WTC11 (cell line): ENCODE measurements around the gene HMGN4.

Source experiments
- SP1 ChIP-seq: sonication (generic); formaldehyde crosslinking; conservative IDR thresholded peaks from 2 replicates; pipeline ENCODE4 v1.8.1; 2022; ENCODE audit warnings: missing genetic modification reagents
- ZNF232 ChIP-seq: sonication (generic); formaldehyde crosslinking; IDR thresholded peaks from 2 replicates; pipeline ENCODE4 v1.8.0; 2022; ENCODE audit warnings: mild to moderate bottlenecking, missing genetic modification reagents
- TF ChIP-seq, protein P1 (sequence below): sonication (generic); formaldehyde crosslinking; IDR thresholded peaks from 2 replicates; pipeline ENCODE4 v1.8.0; 2023; ENCODE audit warnings: missing genetic modification reagents
- TF ChIP-seq, protein P2 (sequence below): fragments of 200-600 bp; IDR thresholded peaks from 2 replicates; pipeline ENCODE4 v1.8.0; 2022; ENCODE audit warnings: antibody characterized with exemption
- TF ChIP-seq, protein P3 (sequence below): sonication (generic); formaldehyde crosslinking; conservative IDR thresholded peaks from 2 replicates; pipeline ENCODE4 v1.8.1; 2022; ENCODE audit warnings: mild to moderate bottlenecking, missing genetic modification reagents

DNA sequence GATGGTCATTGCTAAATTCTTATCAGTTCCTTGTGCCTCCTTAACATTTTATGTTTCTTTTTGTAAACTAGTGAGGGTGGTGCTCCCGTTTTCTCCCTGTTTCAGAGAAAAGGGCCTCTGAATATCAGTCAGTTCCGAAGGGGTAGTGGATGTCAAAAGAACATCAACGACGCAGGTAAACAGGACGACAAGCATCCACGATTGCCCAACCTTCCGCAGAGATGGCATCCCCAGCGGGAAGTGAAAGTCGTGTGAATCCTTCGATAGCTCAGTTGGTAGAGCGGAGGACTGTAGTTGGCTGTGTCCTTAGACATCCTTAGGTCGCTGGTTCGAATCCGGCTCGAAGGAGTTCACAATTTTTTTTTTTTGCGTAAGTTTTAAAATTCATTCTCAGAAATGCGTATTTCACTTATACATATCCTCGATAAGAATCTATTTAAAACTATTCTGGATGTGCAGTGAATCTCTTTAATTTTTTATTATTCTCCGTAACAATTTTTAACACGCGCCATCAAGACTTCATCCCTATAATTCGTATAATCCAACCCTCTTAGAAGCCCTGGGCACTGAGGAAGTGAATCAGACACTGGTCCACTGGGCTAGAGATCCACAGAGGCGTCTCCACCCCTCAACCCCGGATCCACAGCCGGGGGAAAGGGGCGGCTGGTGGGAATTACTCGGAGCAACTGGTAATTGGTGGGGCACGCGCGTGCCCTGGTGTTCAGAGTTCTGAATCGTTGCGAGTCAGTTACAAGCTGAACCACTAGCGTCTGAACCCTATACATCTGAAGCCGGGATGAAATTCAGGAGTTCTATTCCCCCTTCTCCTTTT, 30.7 kb downstream of the HMGN4 start:
- TF ChIP-seq, protein P1, sequence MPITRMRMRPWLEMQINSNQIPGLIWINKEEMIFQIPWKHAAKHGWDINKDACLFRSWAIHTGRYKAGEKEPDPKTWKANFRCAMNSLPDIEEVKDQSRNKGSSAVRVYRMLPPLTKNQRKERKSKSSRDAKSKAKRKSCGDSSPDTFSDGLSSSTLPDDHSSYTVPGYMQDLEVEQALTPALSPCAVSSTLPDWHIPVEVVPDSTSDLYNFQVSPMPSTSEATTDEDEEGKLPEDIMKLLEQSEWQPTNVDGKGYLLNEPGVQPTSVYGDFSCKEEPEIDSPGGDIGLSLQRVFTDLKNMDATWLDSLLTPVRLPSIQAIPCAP (CRISPR knock-in tag): no peak
- TF ChIP-seq, protein P2, sequence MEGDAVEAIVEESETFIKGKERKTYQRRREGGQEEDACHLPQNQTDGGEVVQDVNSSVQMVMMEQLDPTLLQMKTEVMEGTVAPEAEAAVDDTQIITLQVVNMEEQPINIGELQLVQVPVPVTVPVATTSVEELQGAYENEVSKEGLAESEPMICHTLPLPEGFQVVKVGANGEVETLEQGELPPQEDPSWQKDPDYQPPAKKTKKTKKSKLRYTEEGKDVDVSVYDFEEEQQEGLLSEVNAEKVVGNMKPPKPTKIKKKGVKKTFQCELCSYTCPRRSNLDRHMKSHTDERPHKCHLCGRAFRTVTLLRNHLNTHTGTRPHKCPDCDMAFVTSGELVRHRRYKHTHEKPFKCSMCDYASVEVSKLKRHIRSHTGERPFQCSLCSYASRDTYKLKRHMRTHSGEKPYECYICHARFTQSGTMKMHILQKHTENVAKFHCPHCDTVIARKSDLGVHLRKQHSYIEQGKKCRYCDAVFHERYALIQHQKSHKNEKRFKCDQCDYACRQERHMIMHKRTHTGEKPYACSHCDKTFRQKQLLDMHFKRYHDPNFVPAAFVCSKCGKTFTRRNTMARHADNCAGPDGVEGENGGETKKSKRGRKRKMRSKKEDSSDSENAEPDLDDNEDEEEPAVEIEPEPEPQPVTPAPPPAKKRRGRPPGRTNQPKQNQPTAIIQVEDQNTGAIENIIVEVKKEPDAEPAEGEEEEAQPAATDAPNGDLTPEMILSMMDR: no peak
- TF ChIP-seq ZNF232 (CRISPR knock-in tag) (no peak), SP1 (CRISPR knock-in tag) (no peak)
- TF ChIP-seq, protein P3, sequence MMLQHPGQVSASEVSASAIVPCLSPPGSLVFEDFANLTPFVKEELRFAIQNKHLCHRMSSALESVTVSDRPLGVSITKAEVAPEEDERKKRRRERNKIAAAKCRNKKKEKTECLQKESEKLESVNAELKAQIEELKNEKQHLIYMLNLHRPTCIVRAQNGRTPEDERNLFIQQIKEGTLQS (CRISPR knock-in tag): no peak
